ENCODE data around the gene BTG3. TPM values are rescaled to one million over a fixed set of nuclear protein-coding genes. Genes with fewer than 3 reads are reported as not detected.

Gene BTG3, protein sequence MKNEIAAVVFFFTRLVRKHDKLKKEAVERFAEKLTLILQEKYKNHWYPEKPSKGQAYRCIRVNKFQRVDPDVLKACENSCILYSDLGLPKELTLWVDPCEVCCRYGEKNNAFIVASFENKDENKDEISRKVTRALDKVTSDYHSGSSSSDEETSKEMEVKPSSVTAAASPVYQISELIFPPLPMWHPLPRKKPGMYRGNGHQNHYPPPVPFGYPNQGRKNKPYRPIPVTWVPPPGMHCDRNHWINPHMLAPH
- total RNA-seq, result 10 to 100 TPM; 10.4 to 79.5 (median 17.6) TPM
- 42.1 TPM for total RNA-seq (2013)
- total RNA-seq, result 11.5 to 80.0 (median 45.7) reads per million in 29 experiments

DNA sequence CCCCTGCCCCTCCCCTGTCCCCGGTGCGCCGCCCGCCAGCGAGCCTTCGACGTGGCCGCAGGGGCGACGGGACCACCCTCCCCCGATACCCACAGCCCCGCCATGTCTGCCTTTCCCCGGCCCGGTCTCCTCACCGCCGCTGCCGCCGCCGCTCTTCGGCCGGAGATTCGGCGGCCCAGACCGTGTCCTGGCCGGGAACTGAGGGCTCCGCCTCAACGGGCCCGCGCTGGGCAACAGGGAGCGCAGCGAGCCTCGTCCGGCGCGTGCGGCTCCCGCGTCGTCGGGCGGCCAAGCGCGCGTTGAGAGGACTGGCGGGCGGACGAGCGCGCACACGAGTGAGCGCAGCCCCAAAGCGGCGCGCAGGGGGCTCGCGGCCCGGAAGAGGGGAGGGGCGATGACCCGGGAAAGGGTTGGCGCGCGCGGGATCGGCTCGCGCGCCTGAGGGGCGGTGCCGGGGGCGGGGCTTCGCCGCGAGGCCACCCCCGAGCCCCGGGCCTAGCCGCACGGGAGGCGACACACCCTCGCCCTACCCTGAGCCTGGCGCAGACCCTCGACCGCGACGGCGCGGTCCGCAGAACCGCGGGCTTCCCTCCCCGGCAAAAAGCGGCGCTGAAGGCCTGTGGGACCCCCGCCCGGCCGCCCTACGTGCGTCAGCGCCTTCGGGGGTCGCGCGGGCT is at the start of gene BTG3:
TSS of gene BTG3 (minus strand) at position 337 of the 677 bp plus-strand sequence. CDS start 3,757 bp downstream, outside the sequence.
- POLR2A ChIA-PET, result interaction anchor here in 1 of 2 donors (1.0 kb wide), 1 partner anchor 37 kb away, joined by 3 read pairs; no protein-coding TSS in a partner anchor
- 2% methylated on average over 102 of the region's 102 CpGs for WGBS (ENCODE audit: insufficient coverage)

DNA sequence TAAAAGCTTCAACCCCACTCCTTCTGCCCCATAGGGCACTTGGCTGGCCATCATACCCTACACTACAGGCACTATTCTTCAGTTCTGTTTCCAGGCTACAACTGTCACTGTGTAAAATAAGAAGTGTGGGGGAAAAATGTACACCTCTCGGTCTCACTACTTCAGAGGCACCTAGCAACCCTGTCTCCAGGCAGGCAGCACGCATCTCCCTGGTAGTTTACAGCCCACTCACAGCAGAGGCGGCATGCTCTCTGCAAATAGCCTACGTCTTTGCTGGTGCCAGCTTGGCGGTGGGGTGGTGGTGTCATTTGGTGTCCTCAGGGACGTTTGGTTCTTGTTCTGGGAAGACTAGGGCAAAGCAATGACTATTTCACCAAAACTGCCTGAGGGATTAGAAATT is 48.2 kb upstream of the BTG3 start:
- Histone ChIP-seq H3K27ac (ENCODE audit: low read length) (no peak overlapping the region), H3K36me3 (ENCODE audit: control insufficient read depth in 2 of 2, extremely low read depth in 1 of 2, insufficient read depth in 1 of 2, low read length in 1 of 2) (no peaks in the 10 kb centered on the region), H3K4me3 (ENCODE audit: control insufficient read depth in 1 of 2, extremely low read depth in 1 of 2, low read length in 1 of 2) (no peak overlapping the region), H3K4me1 (ENCODE audit: control insufficient read depth in 1 of 2, extremely low read depth in 1 of 2, insufficient read depth in 2 of 2, low read length in 2 of 2) (no peaks in the 10 kb centered on the region), H3K27me3 (replicated peaks in 1 of 2; ENCODE audit: control insufficient read depth in 2 of 2, extremely low read depth in 1 of 2, insufficient read depth in 2 of 2, low read length in 1 of 2) (no peaks in the 10 kb centered on the region), H3K9me3 (no peaks in the 10 kb centered on the region)
- 88% methylated on average over 3 of the region's 6 CpGs for WGBS (ENCODE audit: insufficient coverage)
- Mint-ChIP-seq H3K27ac (no peak overlapping the region), H3K36me3 (no peaks in the 10 kb centered on the region), H3K27me3 (peaks cover 28 to 34% of the 10 kb centered on the region in 2 donors), H3K4me3 (no peak overlapping the region), H3K9me3 (no peaks in the 10 kb centered on the region), H3K4me1 (no peaks in the 10 kb centered on the region)
- DNase-seq (no peak), ATAC-seq (replicated peaks in 1 of 4) (no peak)
- ChIA-PET CTCF (no interaction called here), POLR2A (no interaction called here)

More for the DNA sequence above, at the start of gene BTG3:
- Mint-ChIP-seq H3K9me3 (no peaks in the 10 kb centered on the region), H3K27ac (peak within 1 kb of the TSS; percentile 97), H3K4me3 (peak within 1 kb of the TSS; percentile 81 to 94 (median 94)), H3K4me1 (peaks cover 26 to 36% (median 32%) of the 10 kb centered on the region in 3 donors), H3K36me3 (peaks cover 14% of the 10 kb centered on the region), H3K27me3 (no peaks in the 10 kb centered on the region)
- peak; percentile 61 to 90 (median 77) for DNase-seq
- Histone ChIP-seq H3K4me3 (ENCODE audit: control insufficient read depth in 1 of 2, extremely low read depth in 1 of 2, low read length in 1 of 2) (peak within 1 kb of the TSS; percentile 92 to 99), H3K27ac (ENCODE audit: low read length) (peak within 1 kb of the TSS; percentile 83), H3K27me3 (replicated peaks in 1 of 2; ENCODE audit: control insufficient read depth in 2 of 2, extremely low read depth in 1 of 2, insufficient read depth in 2 of 2, low read length in 1 of 2) (no peaks in the 10 kb centered on the region), H3K9me3 (no peaks in the 10 kb centered on the region), H3K36me3 (ENCODE audit: control insufficient read depth in 2 of 2, extremely low read depth in 1 of 2, insufficient read depth in 1 of 2, low read length in 1 of 2) (peaks cover 0 to 4% of the 10 kb centered on the region in 2 donors), H3K4me1 (ENCODE audit: control insufficient read depth in 1 of 2, extremely low read depth in 1 of 2, insufficient read depth in 2 of 2, low read length in 2 of 2) (peaks cover 8 to 14% of the 10 kb centered on the region in 2 experiments)
- CTCF ChIA-PET, result no interaction called here
- ATAC-seq (replicated peaks in 1 of 4), result peak; percentile 81 to 86 (median 86)

DNA sequence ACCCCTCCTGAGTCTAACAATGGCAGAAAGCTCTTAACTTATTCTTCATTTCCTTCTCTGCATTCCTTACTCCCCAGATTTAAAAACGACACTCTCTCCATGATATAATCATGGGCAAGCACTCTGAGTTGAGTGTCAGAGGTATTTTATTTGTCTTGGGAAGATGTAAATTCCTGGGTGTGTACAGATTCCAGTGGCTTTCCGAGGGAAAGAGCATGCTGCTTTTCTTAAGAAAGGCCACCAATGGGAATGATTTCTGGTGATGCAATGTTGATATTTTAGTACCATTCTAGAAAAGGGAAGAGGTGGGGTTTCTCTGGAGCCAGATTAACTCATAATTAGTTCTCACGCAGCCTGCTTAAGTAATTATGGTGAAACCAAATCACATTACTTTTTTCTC is 47.8 kb upstream of the BTG3 start:
- Mint-ChIP-seq H3K27ac (no peak overlapping the region), H3K9me3 (no peaks in the 10 kb centered on the region), H3K27me3 (peaks cover 30 to 38% of the 10 kb centered on the region in 2 donors), H3K4me1 (no peaks in the 10 kb centered on the region), H3K4me3 (no peak overlapping the region), H3K36me3 (no peaks in the 10 kb centered on the region)
- Histone ChIP-seq H3K4me1 (ENCODE audit: control insufficient read depth in 1 of 2, extremely low read depth in 1 of 2, insufficient read depth in 2 of 2, low read length in 2 of 2) (no peaks in the 10 kb centered on the region), H3K9me3 (no peaks in the 10 kb centered on the region), H3K36me3 (ENCODE audit: control insufficient read depth in 2 of 2, extremely low read depth in 1 of 2, insufficient read depth in 1 of 2, low read length in 1 of 2) (no peaks in the 10 kb centered on the region), H3K4me3 (ENCODE audit: control insufficient read depth in 1 of 2, extremely low read depth in 1 of 2, low read length in 1 of 2) (no peak overlapping the region), H3K27ac (ENCODE audit: low read length) (no peak overlapping the region), H3K27me3 (replicated peaks in 1 of 2; ENCODE audit: control insufficient read depth in 2 of 2, extremely low read depth in 1 of 2, insufficient read depth in 2 of 2, low read length in 1 of 2) (no peaks in the 10 kb centered on the region)
- POLR2A ChIA-PET, result no interaction called here
- ATAC-seq (replicated peaks in 1 of 4) (no peak), DNase-seq (no peak)
- CTCF ChIA-PET, result interaction anchor here in 1 of 2 donors (0.6 kb wide), 1 partner anchor 219 kb away, joined by 5 read pairs; no protein-coding TSS in a partner anchor
- 67% methylated on average over 1 of the region's 3 CpGs for WGBS (ENCODE audit: insufficient coverage)

DNA sequence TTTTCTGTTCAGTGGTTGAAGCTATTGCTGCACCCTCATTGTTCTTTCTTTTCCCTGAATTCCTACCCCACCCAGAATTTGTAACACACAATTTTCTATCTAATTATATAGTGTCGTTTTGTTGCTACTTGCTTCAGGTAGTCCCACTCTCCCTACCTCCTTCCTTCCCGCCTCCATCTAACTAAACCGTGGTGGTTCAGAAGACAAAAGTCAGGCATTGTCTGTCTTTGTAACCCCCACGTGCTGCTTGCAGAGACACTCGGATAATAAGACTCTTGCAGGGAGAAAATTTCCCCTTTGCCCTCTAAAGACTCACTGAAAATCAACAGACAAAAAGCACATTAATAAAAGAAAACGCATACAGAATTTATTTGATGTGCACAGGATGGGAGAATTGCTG is 46.2 kb upstream of the BTG3 start:
- no peak for ATAC-seq (replicated peaks in 1 of 4)
- Mint-ChIP-seq H3K4me3 (no peak overlapping the region), H3K4me1 (no peaks in the 10 kb centered on the region), H3K27ac (no peak overlapping the region), H3K27me3 (peaks cover 32 to 43% of the 10 kb centered on the region in 2 donors), H3K36me3 (no peaks in the 10 kb centered on the region), H3K9me3 (no peaks in the 10 kb centered on the region)
- H3K36me3 ChIP-seq (ENCODE audit: control insufficient read depth in 2 of 2, extremely low read depth in 1 of 2, insufficient read depth in 1 of 2, low read length in 1 of 2), result no peaks in the 10 kb centered on the region
- DNase-seq, result no peak
- WGBS (ENCODE audit: insufficient coverage), result 83% methylated on average over 1 of the region's 6 CpGs
- no peaks in the 10 kb centered on the region for H3K9me3 ChIP-seq
- no peak overlapping the region for H3K4me3 ChIP-seq (ENCODE audit: control insufficient read depth in 1 of 2, extremely low read depth in 1 of 2, low read length in 1 of 2)
- H3K27ac ChIP-seq (ENCODE audit: low read length), result no peak overlapping the region
- no peaks in the 10 kb centered on the region for H3K4me1 ChIP-seq (ENCODE audit: control insufficient read depth in 1 of 2, extremely low read depth in 1 of 2, insufficient read depth in 2 of 2, low read length in 2 of 2)
- POLR2A ChIA-PET, result no interaction called here
- H3K27me3 ChIP-seq (replicated peaks in 1 of 2; ENCODE audit: control insufficient read depth in 2 of 2, extremely low read depth in 1 of 2, insufficient read depth in 2 of 2, low read length in 1 of 2), result no peaks in the 10 kb centered on the region
- CTCF ChIA-PET, result no interaction called here

DNA sequence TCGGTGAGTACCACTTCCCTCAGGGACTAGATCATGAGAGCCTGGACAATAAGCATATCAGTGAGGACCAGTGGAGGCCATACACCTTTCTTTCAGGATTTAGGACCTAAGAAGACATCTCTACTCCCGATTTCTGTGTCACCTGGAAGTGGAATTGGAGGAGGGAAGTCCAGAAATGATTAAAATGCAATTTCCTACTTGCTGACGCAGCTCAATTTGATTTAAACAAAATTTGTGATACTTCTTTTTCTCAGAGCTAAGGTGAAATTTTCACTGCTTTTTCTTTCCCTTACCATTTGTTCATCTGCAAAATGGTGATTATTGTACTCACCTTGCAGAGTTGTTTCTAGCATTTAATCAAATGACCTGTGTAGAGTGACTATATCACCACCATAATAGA is 38.8 kb upstream of the BTG3 start:
- H3K27me3 ChIP-seq (replicated peaks in 1 of 2; ENCODE audit: control insufficient read depth in 2 of 2, extremely low read depth in 1 of 2, insufficient read depth in 2 of 2, low read length in 1 of 2), result peaks cover 0 to 3% of the 10 kb centered on the region in 2 experiments
- H3K27ac ChIP-seq (ENCODE audit: low read length), result no peak overlapping the region
- 100% methylated on average over 1 of the region's 3 CpGs for WGBS (ENCODE audit: insufficient coverage)
- POLR2A ChIA-PET, result no interaction called here
- H3K4me3 ChIP-seq (ENCODE audit: control insufficient read depth in 1 of 2, extremely low read depth in 1 of 2, low read length in 1 of 2), result no peak overlapping the region
- no peaks in the 10 kb centered on the region for H3K36me3 ChIP-seq (ENCODE audit: control insufficient read depth in 2 of 2, extremely low read depth in 1 of 2, insufficient read depth in 1 of 2, low read length in 1 of 2)
- Mint-ChIP-seq H3K27ac (no peak overlapping the region), H3K36me3 (no peaks in the 10 kb centered on the region), H3K9me3 (peaks cover 0 to 4% (median 2%) of the 10 kb centered on the region in 3 donors), H3K27me3 (peaks cover 15 to 19% of the 10 kb centered on the region in 2 donors), H3K4me1 (no peaks in the 10 kb centered on the region), H3K4me3 (no peak overlapping the region)
- no peaks in the 10 kb centered on the region for H3K9me3 ChIP-seq
- H3K4me1 ChIP-seq (ENCODE audit: control insufficient read depth in 1 of 2, extremely low read depth in 1 of 2, insufficient read depth in 2 of 2, low read length in 2 of 2), result no peaks in the 10 kb centered on the region
- ATAC-seq (replicated peaks in 1 of 4), result no peak
- CTCF ChIA-PET, result no interaction called here
- no peak for DNase-seq

DNA sequence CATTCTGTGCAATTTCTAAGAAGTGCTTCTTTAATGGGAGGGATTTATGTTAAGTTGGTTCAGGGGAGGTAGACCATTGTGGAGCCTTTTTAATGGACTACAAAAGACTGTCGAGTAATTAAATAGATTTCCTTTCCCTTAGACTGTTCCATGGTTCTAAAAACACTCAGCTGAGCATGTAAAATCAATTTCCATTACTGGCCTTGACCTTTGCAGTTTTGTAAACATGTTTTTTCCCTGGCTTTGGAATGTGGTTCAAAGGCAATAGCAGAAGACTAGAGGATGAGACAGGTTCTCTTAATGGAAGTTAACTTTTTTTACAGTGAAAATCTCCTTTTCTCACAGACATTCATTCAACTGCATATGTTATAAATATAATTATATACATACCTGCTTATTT is 37.6 kb upstream of the BTG3 start:
- no peak overlapping the region for H3K27ac Mint-ChIP-seq
- no peaks in the 10 kb centered on the region for H3K36me3 Mint-ChIP-seq
- Histone ChIP-seq H3K27ac (ENCODE audit: low read length) (no peak overlapping the region), H3K4me3 (ENCODE audit: control insufficient read depth in 1 of 2, extremely low read depth in 1 of 2, low read length in 1 of 2) (no peak overlapping the region), H3K9me3 (no peaks in the 10 kb centered on the region), H3K4me1 (ENCODE audit: control insufficient read depth in 1 of 2, extremely low read depth in 1 of 2, insufficient read depth in 2 of 2, low read length in 2 of 2) (no peaks in the 10 kb centered on the region), H3K27me3 (replicated peaks in 1 of 2; ENCODE audit: control insufficient read depth in 2 of 2, extremely low read depth in 1 of 2, insufficient read depth in 2 of 2, low read length in 1 of 2) (peaks cover 0 to 3% of the 10 kb centered on the region in 2 experiments), H3K36me3 (ENCODE audit: control insufficient read depth in 2 of 2, extremely low read depth in 1 of 2, insufficient read depth in 1 of 2, low read length in 1 of 2) (no peaks in the 10 kb centered on the region)
- H3K27me3 Mint-ChIP-seq, result peaks cover 11 to 12% of the 10 kb centered on the region in 2 donors
- 80% methylated on average over 1 of the region's 1 CpG for WGBS (ENCODE audit: insufficient coverage)
- POLR2A ChIA-PET, result no interaction called here
- no peak overlapping the region for H3K4me3 Mint-ChIP-seq
- no peak for ATAC-seq (replicated peaks in 1 of 4)
- H3K4me1 Mint-ChIP-seq, result no peaks in the 10 kb centered on the region
- H3K9me3 Mint-ChIP-seq, result peaks cover 0 to 4% (median 2%) of the 10 kb centered on the region in 3 donors
- DNase-seq, result no peak
- CTCF ChIA-PET, result no interaction called here

Data from T-cell (primary cell).